Retinal pigment epithelial cell (primary cell): ENCODE data around the gene SH3RF3.

Experiments used
- DNase-seq: peaks from one replicate; pipeline ENCODE4 v3.0.0-alpha.2; 2010; ENCODE audit warnings: low read depth
- H3K4me3 ChIP-seq: 2 replicates; pipeline ENCODE4 v1.5.1; 2011; ENCODE audit warnings: mild to moderate bottlenecking, low read length, control low read depth, moderate library complexity
- CTCF ChIP-seq: conservative IDR thresholded peaks from 2 replicates; pipeline ENCODE4 v1.5.1; 2011; ENCODE audit warnings: low read depth, low read length, control low read depth, inconsistent platforms

Gene SH3RF3

GRCh38 chr2:109508556-109508955 lies 379.6 kb downstream of the SH3RF3 start:
- no peak for TF ChIP-seq CTCF
- no peak overlapping the region for H3K4me3 ChIP-seq
- no peak for DNase-seq

- H3K4me3 ChIP-seq, result no peak overlapping the region
- peak; percentile 98 for TF ChIP-seq CTCF
- DNase-seq, result peak; percentile 21
These were observed 381.4 kb downstream of the SH3RF3 start for GRCh38 chr2:109510136-109511028.

- no peak for TF ChIP-seq CTCF
- H3K4me3 ChIP-seq, result no peak overlapping the region
- DNase-seq, result no peak
These were observed 382.2 kb downstream of the SH3RF3 start for GRCh38 chr2:109511168-109511567.

- TF ChIP-seq CTCF, result no peak
- DNase-seq, result no peak
- no peak overlapping the region for H3K4me3 ChIP-seq
These were observed 383.1 kb downstream of the SH3RF3 start for GRCh38 chr2:109512076-109512475.

- H3K4me3 ChIP-seq, result no peak overlapping the region
- TF ChIP-seq CTCF, result no peak
These were observed 384.2 kb downstream of the SH3RF3 start for GRCh38 chr2:109513230-109513629.

GRCh38 chr2:109513749-109514588 lies 385.0 kb downstream of the SH3RF3 start:
- DNase-seq, result peak; percentile 26
- no peak overlapping the region for H3K4me3 ChIP-seq
- TF ChIP-seq CTCF, result no peak

More at GRCh38 chr2:109513230-109513629, 384.2 kb downstream of the SH3RF3 start:
- DNase-seq, result no peak
